Smooth muscle cell (in vitro differentiated cells): ENCODE measurements around the gene COL5A1. TPM values are rescaled to one million over a fixed set of nuclear protein-coding genes. Genes with fewer than 3 reads are reported as not detected.

ENCODE experiments used
- DNase-seq: peaks from one replicate; lab custom pipeline; 2025; ENCODE audit not compliant: unreplicated experiment; lab: John Stamatoyannopoulos, UW
- H2AFZ ChIP-seq: fragments of 200-600 bp; sonication (generic); 2 replicates; pipeline ENCODE4 v1.6.0; 2016; ENCODE audit warnings: antibody characterized with exemption, low read depth, mild to moderate bottlenecking
- H3F3A ChIP-seq: fragments of 200-600 bp; sonication (generic); 2 replicates; pipeline ENCODE4 v1.6.0; 2017; ENCODE audit warnings: antibody characterized with exemption, low read depth
- H3K27ac ChIP-seq: fragments of 200-600 bp; sonication (generic); 2 replicates; pipeline ENCODE4 v1.5.1; 2016; ENCODE audit warnings: low read depth, mild to moderate bottlenecking
- H3K27me3 ChIP-seq: fragments of 200-600 bp; sonication (generic); 2 replicates; pipeline ENCODE4 v1.6.1; 2016; ENCODE audit warnings: low read depth, mild to moderate bottlenecking
- H3K36me3 ChIP-seq: fragments of 200-600 bp; sonication (generic); 2 replicates; pipeline ENCODE4 v1.5.1; 2016; ENCODE audit warnings: low read depth
- H3K4me1 ChIP-seq: fragments of 200-600 bp; sonication (generic); 2 replicates; pipeline ENCODE4 v1.5.1; 2016; ENCODE audit warnings: low read depth
- H3K4me2 ChIP-seq: fragments of 200-600 bp; sonication (generic); 2 replicates; pipeline ENCODE4 v1.6.0; 2016; ENCODE audit warnings: mild to moderate bottlenecking
- H3K4me3 ChIP-seq: fragments of 200-600 bp; sonication (generic); 2 replicates; pipeline ENCODE4 v1.5.1; 2016; ENCODE audit warnings: mild to moderate bottlenecking
- H3K79me2 ChIP-seq: fragments of 200-600 bp; sonication (generic); 2 replicates; pipeline ENCODE4 v1.6.0; 2016; ENCODE audit warnings: low read depth, mild to moderate bottlenecking
- H3K9ac ChIP-seq: fragments of 200-600 bp; sonication (generic); 2 replicates; pipeline ENCODE4 v1.6.0; 2016; ENCODE audit warnings: low read depth
- H3K9me3 ChIP-seq: fragments of 200-600 bp; sonication (generic); replicated peaks from 2 replicates; pipeline ENCODE4 v1.5.1; 2016; ENCODE audit warnings: low read depth
- H4K20me1 ChIP-seq: fragments of 200-600 bp; sonication (generic); 2 replicates; pipeline ENCODE4 v1.6.0; 2016; ENCODE audit warnings: low read depth
- CTCF ChIP-seq: fragments of 200-600 bp; sonication (generic); IDR thresholded peaks from 2 replicates; pipeline ENCODE4 v1.5.1; 2017; ENCODE audit warnings: borderline replicate concordance, mild to moderate bottlenecking, antibody characterized with exemption; ENCODE audit not compliant: insufficient read depth, poor library complexity, severe bottlenecking
- WGBS: methylation state at CpG from one replicate; pipeline ENCODE4 v1.1.7; 2016; ENCODE audit warnings: low lambda C conversion rate; 5-methylcytosine and 5-hydroxymethylcytosine counted together
- polyA plus RNA-seq: library from polyadenylated mRNA; unstranded; fragments of >200 nt; fragmentation: Nextera tagmentation; extraction: Ambion mirVana; gene quantifications from 2 replicates; pipeline ENCODE4 v1.2.1, GENCODE V29; 2016
- total RNA-seq: library from RNA; depleted of rRNA; stranded (reverse); fragments of >200 nt; gene quantifications from 2 replicates; pipeline ENCODE4 v1.2.3, GENCODE V29; 2014

Gene COL5A1
- total and polyA plus RNA-seq, 2 experiments from 2014 or later = 1,084 to 1,443 TPM

GRCh38 chr9:134653259-134654009 lies 11.8 kb downstream of the COL5A1 start:
- H4K20me1 ChIP-seq = peaks cover 95% of the 10 kb centered on the region
- no peaks in the 10 kb centered on the region for H3K9me3 ChIP-seq
- no peaks in the 10 kb centered on the region for H3K36me3 ChIP-seq
- peaks cover 74% of the 10 kb centered on the region for H3F3A ChIP-seq
- WGBS = 76% methylated on average over 16 of the region's 17 CpGs
- H3K4me3 ChIP-seq = no peak overlapping the region
- peak overlapping the region; percentile 86 for H3K4me2 ChIP-seq
- no peak overlapping the region for H2AFZ ChIP-seq
- no peak overlapping the region for H3K9ac ChIP-seq
- H3K79me2 ChIP-seq = peaks cover 86% of the 10 kb centered on the region
- peak overlapping the region; percentile 82 for H3K27ac ChIP-seq
- H3K27me3 ChIP-seq = no peaks in the 10 kb centered on the region
- peaks cover 15% of the 10 kb centered on the region for H3K4me1 ChIP-seq
- no peak for TF ChIP-seq CTCF
- DNase-seq = no peak

- no peak overlapping the region for H3K4me3 ChIP-seq
- H3K27me3 ChIP-seq = no peaks in the 10 kb centered on the region
- H2AFZ ChIP-seq = no peak overlapping the region
- no peak for TF ChIP-seq CTCF
- H4K20me1 ChIP-seq = peaks cover 95% of the 10 kb centered on the region
- H3K4me1 ChIP-seq = peaks cover 16% of the 10 kb centered on the region
- WGBS = 55% methylated on average over 11 of the region's 11 CpGs
- H3K27ac ChIP-seq = peak overlapping the region; percentile 57
- no peak overlapping the region for H3K4me2 ChIP-seq
- H3K79me2 ChIP-seq = peaks cover 86% of the 10 kb centered on the region
- no peaks in the 10 kb centered on the region for H3K9me3 ChIP-seq
- no peaks in the 10 kb centered on the region for H3K36me3 ChIP-seq
- peaks cover 77% of the 10 kb centered on the region for H3F3A ChIP-seq
- no peak overlapping the region for H3K9ac ChIP-seq
- DNase-seq = no peak
Observed at GRCh38 chr9:134655101-134655500, 13.5 kb downstream of the COL5A1 start.

GRCh38 chr9:134655586-134656333 lies 14.2 kb downstream of the COL5A1 start:
- DNase-seq = no peak
- TF ChIP-seq CTCF = no peak
- 72% methylated on average over 10 of the region's 10 CpGs for WGBS
- Histone ChIP-seq H2AFZ (no peak overlapping the region), H3K27ac (peak overlapping the region; percentile 57), H3K4me2 (peak overlapping the region; percentile 4), H3K36me3 (no peaks in the 10 kb centered on the region), H4K20me1 (peaks cover 95% of the 10 kb centered on the region), H3K27me3 (no peaks in the 10 kb centered on the region), H3K9ac (no peak overlapping the region), H3K9me3 (no peaks in the 10 kb centered on the region), H3K4me3 (no peak overlapping the region), H3K79me2 (peaks cover 86% of the 10 kb centered on the region), H3K4me1 (peaks cover 16% of the 10 kb centered on the region), H3F3A (peaks cover 79% of the 10 kb centered on the region)
